PC-3 (cell line): ENCODE results near the gene COL4A1. TPM values are rescaled to one million over a fixed set of nuclear protein-coding genes. Genes with fewer than 3 reads are reported as not detected.

Source experiments
- ATAC-seq: fragments of 200-7000 bp; cut with Tn5 transposase; 2 replicates; pipeline ENCODE4 v1.9.1; 2020; ENCODE audit warnings: mild to moderate bottlenecking, moderate library complexity
- BruUV-seq: library from RNA; stranded (reverse); fragments of 400-500 nt; replicated peaks from 2 replicates; lab custom pipeline; 2021; lab: Mats Ljungman, UMichigan
- CTCF ChIA-PET: fragments of 300-600 bp; sonication (Branson Sonifier 250); formaldehyde crosslinking; loops from one replicate; lab custom pipeline; 2022; ENCODE audit warnings: antibody characterized with exemption; lab: Charles Lee
- POLR2A ChIA-PET: fragments of 300-600 bp; sonication (Branson Sonifier 250); formaldehyde crosslinking; loops from one replicate; lab custom pipeline; 2022; ENCODE audit warnings: antibody characterized with exemption; ENCODE audit not compliant: unreplicated experiment; lab: Charles Lee
- DNase-seq: peaks from one replicate; pipeline ENCODE4 v3.0.0-alpha.2; 2015
- H2AFZ ChIP-seq: fragments of 300-600 bp; sonication (generic); 2 replicates; pipeline ENCODE4 v1.6.0; 2016; ENCODE audit warnings: antibody characterized with exemption, low read length
- H3F3A ChIP-seq: fragments of 300-600 bp; sonication (generic); one replicate; pipeline ENCODE4 v1.6.0; 2017; ENCODE audit warnings: antibody characterized with exemption, low read length, control low read depth, mild to moderate bottlenecking; ENCODE audit not compliant: unreplicated experiment
- H3K27ac ChIP-seq: fragments of 300-600 bp; sonication (generic); 2 replicates; pipeline ENCODE4 v1.5.1; 2016; ENCODE audit warnings: mild to moderate bottlenecking, low read length
- H3K27me3 ChIP-seq: fragments of 300-600 bp; sonication (generic); 2 replicates; pipeline ENCODE4 v1.6.1; 2016; ENCODE audit warnings: low read length, mixed read lengths
- H3K36me3 ChIP-seq: fragments of 300-600 bp; sonication (generic); 2 replicates; pipeline ENCODE4 v1.6.1; 2016; ENCODE audit warnings: low read depth, mixed run types, low read length, mixed read lengths
- H3K4me1 ChIP-seq: fragments of 300-600 bp; sonication (generic); 2 replicates; pipeline ENCODE4 v1.5.1; 2016; ENCODE audit warnings: low read length; ENCODE audit not compliant: insufficient read depth
- H3K4me2 ChIP-seq: fragments of 300-600 bp; sonication (generic); 2 replicates; pipeline ENCODE4 v1.6.0; 2016; ENCODE audit warnings: low read length
- H3K4me3 ChIP-seq: fragments of 300-600 bp; sonication (generic); 2 replicates; pipeline ENCODE4 v1.5.1; 2016; ENCODE audit warnings: mild to moderate bottlenecking, low read length, mixed read lengths
- H3K79me2 ChIP-seq: fragments of 300-600 bp; sonication (generic); 2 replicates; pipeline ENCODE4 v1.6.1; 2017; ENCODE audit warnings: low read length, mixed read lengths
- H3K9ac ChIP-seq: fragments of 300-600 bp; sonication (generic); 2 replicates; pipeline ENCODE4 v1.6.0; 2016; ENCODE audit warnings: mild to moderate bottlenecking, low read length
- H3K9me2 ChIP-seq: fragments of 300-600 bp; sonication (generic); replicated peaks from 2 replicates; pipeline ENCODE4 v1.6.1; 2016; ENCODE audit warnings: mixed run types, low read length, mixed read lengths
- H3K9me3 ChIP-seq: fragments of 300-600 bp; sonication (generic); 2 replicates; pipeline ENCODE4 v1.6.1; 2016; ENCODE audit warnings: low read length, mixed read lengths
- H4K20me1 ChIP-seq: fragments of 300-600 bp; sonication (generic); 2 replicates; pipeline ENCODE4 v1.6.1; 2016; ENCODE audit warnings: low read length, mixed read lengths
- EZH2 ChIP-seq: fragments of 300-600 bp; sonication (generic); IDR thresholded peaks from one replicate; pipeline ENCODE4 v1.6.1; 2017; ENCODE audit warnings: antibody characterized with exemption, mild to moderate bottlenecking, low read length; ENCODE audit not compliant: unreplicated experiment
- EZH2phosphoT487 ChIP-seq: fragments of 300-600 bp; sonication (generic); IDR thresholded peaks from 2 replicates; pipeline ENCODE4 v1.6.1; 2018; ENCODE audit warnings: mild to moderate bottlenecking, antibody characterized with exemption, low read length, borderline replicate concordance
- intact Hi-C: fragments of 100-400 bp; cut with micrococcal nuclease; formaldehyde crosslinking; loops from 2 replicates; pipeline ENCODE4 v1.9.0; 2023
- total RNA-seq: library from RNA; depleted of rRNA; stranded (reverse); fragments of >200 nt; gene quantifications from 2 replicates; pipeline ENCODE4 v1.2.3, GENCODE V29; 2014
- TF ChIP-seq, protein P1 (sequence below): fragments of 300-600 bp; sonication (generic); conservative IDR thresholded peaks from 2 replicates; pipeline ENCODE4 v1.5.1; 2017; ENCODE audit warnings: antibody characterized with exemption, low read depth, mild to moderate bottlenecking, low read length

COL4A1 gene
- total RNA-seq, 1 experiment from 2014 or later: 48.7 TPM

DNA sequence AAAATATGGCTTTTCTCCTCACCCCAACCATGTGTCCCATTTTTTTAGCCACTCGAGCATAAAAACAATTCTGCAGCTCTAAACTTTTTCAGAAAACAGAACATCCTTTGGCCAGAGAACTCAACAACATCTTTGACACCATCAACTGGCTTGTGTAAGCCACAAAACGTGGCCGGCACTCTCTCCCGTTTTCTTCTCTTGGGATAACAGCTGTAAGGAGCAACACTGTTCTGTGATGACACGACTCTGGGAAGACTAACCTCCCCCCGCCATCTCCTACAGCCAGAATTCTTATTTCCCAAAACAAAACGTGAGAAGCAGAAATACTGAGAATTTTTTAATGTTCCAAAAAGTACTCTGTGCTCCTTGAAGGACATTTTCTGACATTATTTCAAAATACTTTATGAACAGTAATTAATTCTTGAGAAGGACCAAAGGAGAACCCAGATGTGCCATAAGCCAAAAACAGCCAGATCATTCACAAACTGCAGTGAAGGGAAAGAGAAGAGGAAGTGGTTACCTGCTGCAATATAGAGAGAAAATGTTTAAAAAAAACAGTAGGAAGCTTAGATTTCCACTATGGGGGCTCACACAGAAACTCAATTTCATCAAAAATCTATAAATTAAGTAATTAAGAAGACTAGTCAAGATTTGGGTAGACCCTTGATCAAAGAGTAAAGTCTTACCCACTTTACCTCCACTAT, 25.8 kb downstream of the COL4A1 start:
- CTCF ChIA-PET: no interaction called here
- BruUV-seq: no TSS peak
- intact Hi-C loops: no loop called here
- H3K36me3 ChIP-seq: no peaks in the 10 kb centered on the region
- H3F3A ChIP-seq: no peaks in the 10 kb centered on the region
- POLR2A ChIA-PET: no interaction called here
- H2AFZ ChIP-seq: no peak overlapping the region
- DNase-seq (no peak), ATAC-seq (no peak)
- H3K4me3 ChIP-seq: no peak overlapping the region
- no peaks in the 10 kb centered on the region for H4K20me1 ChIP-seq
- TF ChIP-seq, protein P1, sequence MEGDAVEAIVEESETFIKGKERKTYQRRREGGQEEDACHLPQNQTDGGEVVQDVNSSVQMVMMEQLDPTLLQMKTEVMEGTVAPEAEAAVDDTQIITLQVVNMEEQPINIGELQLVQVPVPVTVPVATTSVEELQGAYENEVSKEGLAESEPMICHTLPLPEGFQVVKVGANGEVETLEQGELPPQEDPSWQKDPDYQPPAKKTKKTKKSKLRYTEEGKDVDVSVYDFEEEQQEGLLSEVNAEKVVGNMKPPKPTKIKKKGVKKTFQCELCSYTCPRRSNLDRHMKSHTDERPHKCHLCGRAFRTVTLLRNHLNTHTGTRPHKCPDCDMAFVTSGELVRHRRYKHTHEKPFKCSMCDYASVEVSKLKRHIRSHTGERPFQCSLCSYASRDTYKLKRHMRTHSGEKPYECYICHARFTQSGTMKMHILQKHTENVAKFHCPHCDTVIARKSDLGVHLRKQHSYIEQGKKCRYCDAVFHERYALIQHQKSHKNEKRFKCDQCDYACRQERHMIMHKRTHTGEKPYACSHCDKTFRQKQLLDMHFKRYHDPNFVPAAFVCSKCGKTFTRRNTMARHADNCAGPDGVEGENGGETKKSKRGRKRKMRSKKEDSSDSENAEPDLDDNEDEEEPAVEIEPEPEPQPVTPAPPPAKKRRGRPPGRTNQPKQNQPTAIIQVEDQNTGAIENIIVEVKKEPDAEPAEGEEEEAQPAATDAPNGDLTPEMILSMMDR: no peak
- TF ChIP-seq EZH2: no peak
- no peak for TF ChIP-seq EZH2phosphoT487
- no peaks in the 10 kb centered on the region for H3K4me1 ChIP-seq
- H3K9me2 ChIP-seq: no peaks in the 10 kb centered on the region
- no peaks in the 10 kb centered on the region for H3K9me3 ChIP-seq
- H3K4me2 ChIP-seq: no peak overlapping the region
- H3K27ac ChIP-seq: no peak overlapping the region
- no peak overlapping the region for H3K9ac ChIP-seq
- no peaks in the 10 kb centered on the region for H3K79me2 ChIP-seq
- H3K27me3 ChIP-seq: no peaks in the 10 kb centered on the region

DNA sequence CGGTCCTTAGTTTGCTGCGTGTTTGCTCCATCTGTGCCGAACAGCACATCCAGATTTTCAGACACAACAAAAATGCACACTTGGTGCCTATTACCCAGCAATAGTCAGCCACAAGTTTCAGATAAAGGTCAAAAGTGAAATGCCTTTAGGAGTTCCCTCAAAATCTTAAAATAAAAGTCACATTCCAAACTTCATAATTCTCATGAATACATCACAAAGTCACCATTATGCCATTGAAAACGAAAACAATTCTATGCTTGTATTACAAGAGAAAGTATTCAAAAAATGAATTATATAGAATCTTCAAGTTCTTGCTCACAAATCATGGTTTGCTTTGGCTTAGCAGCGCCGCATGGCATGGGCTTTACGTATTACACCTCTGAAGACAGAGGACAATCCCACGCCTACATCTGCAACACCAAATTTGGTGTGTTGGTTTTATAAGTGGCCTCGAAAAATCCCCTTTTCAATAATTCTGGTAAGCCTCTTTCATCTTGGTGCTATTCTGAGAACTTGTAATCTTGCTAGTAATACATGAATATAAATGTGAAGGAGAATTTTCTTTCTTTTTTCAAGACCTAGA, 26.6 kb downstream of the COL4A1 start:
- ATAC-seq (no peak), DNase-seq (no peak)
- Histone ChIP-seq H3K27ac (no peak overlapping the region), H3K9ac (no peak overlapping the region), H3K27me3 (no peaks in the 10 kb centered on the region), H4K20me1 (no peaks in the 10 kb centered on the region), H2AFZ (no peak overlapping the region), H3F3A (no peaks in the 10 kb centered on the region), H3K4me3 (no peak overlapping the region), H3K79me2 (no peaks in the 10 kb centered on the region), H3K9me3 (no peaks in the 10 kb centered on the region), H3K36me3 (no peaks in the 10 kb centered on the region), H3K4me1 (no peaks in the 10 kb centered on the region), H3K9me2 (no peaks in the 10 kb centered on the region), H3K4me2 (no peak overlapping the region)
- intact Hi-C loops: no loop called here
- BruUV-seq: no TSS peak
- TF ChIP-seq EZH2 (no peak), EZH2phosphoT487 (no peak)
- TF ChIP-seq, protein P1: no peak
- POLR2A ChIA-PET: no interaction called here
- CTCF ChIA-PET: no interaction called here

DNA sequence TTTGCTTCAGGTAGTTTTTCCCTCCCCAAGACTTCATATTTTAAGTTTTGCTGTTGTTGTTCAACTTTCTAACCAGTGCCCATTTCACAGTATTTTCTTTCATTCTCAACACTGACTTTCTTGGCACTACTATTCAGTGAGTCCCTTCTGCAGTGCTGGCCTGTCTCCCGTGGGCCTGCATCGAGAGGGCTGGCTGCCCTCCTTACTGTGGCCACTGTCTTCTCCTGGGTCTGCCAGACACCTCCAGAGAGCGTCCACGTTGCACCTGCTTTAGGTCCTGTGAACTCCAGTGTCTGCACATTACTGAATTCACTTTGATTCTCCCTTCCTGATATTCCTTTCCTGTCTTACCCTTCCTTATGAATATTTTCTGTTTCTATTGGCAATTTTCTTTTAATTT, 27.3 kb downstream of the COL4A1 start:
- ATAC-seq: no peak

More for the DNA sequence above, 27.3 kb downstream of the COL4A1 start:
- H4K20me1 ChIP-seq: no peaks in the 10 kb centered on the region
- intact Hi-C loops: no loop called here
- no peaks in the 10 kb centered on the region for H3K9me2 ChIP-seq
- no peak overlapping the region for H3K4me3 ChIP-seq
- no peak for TF ChIP-seq EZH2phosphoT487
- TF ChIP-seq, protein P1: no peak
- no peak overlapping the region for H3K9ac ChIP-seq
- DNase-seq: no peak
- H2AFZ ChIP-seq: no peak overlapping the region
- no peak overlapping the region for H3K27ac ChIP-seq
- H3K4me1 ChIP-seq: no peaks in the 10 kb centered on the region
- no peaks in the 10 kb centered on the region for H3K27me3 ChIP-seq
- no peaks in the 10 kb centered on the region for H3K9me3 ChIP-seq
- H3K79me2 ChIP-seq: no peaks in the 10 kb centered on the region
- H3F3A ChIP-seq: no peaks in the 10 kb centered on the region
- no TSS peak for BruUV-seq
- ChIA-PET CTCF (no interaction called here), POLR2A (no interaction called here)
- no peak overlapping the region for H3K4me2 ChIP-seq
- H3K36me3 ChIP-seq: no peaks in the 10 kb centered on the region
